SIG-M5 (cell line): ENCODE measurements around the gene RNASE13.
"Not testable (repeated sequence)": the region's sequence is repeated elsewhere in the genome, so short reads cannot be mapped to it uniquely, and the experiment has no call there.

Experiments used
- DNase-seq: peaks from one replicate; lab custom pipeline; 2025; lab: John Stamatoyannopoulos, UW

RNASE13 gene

DNA sequence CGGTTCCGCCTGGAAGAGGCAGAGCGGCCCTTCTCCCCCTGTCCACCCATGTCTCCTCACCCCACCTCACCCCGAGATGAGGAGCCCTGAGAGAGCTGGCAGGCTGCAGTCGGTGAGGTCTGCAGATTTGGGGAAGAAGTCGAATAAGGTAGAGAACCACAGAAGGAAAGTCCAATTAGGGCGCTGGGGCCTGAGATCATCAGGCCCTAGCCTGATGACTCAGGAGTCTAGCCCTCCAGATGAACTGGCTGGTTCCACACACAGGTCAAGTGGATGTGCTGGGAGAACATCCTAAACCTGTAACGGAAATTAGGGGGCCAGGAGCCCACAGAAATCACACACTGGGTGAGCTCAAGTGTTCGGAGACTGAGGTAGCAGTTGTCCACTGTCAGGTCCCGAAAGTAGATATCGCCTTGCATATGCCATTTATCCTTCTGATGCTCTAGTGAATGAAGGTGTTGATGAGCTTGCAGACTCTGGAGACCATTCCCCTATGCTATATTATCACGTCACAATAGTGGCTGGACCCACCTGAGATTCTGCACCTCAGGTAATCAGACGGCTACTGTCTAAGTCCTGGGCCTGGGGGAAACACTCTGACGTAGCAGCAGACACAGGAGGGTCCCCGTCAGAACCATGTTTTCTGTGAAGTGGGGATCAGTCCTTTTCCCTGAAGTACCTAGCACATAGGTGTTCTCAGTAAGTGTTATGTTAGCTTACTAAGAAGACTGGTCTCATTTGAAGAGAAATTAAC lies 45.7 kb downstream of the RNASE13 start:
- DNase-seq: no peak

DNA sequence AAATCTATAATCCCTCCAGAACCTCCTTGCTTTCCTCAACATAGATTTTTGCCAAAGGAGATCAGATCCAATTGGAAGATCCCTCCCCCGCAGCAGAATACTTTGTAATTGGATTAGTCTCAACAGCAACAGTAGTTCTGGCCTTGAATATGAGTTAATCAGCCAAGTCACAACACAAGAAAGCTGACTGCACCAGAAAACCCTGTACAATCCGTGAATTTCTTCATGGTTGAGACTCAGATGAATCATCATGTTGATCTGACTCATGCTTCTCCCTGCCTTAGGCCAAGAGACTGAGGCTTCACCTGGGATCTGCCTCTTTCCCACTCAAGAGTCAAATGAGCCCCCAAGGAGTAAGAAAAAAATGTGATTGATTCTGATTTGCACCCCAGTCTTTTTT lies 47.8 kb downstream of the RNASE13 start:
- no peak for DNase-seq

DNA sequence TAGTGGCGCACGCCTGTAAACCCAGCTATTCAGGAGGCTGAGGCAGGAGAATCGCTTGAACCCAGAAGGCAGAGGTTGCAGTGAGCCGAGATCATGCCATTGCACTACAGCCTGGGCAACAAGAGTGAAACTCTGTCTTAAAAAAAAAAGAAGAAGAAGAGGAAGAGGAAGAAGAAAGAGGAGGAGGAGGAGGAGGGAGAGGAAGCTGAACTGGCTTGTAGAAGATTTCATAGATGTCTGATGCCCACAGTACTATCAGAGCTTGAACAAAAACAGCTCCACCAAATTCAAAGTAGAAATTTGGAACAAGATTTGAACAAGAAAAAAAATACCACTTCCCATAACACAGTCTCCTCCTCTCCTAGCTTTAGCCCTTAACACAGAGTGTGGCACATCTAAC lies 49.0 kb downstream of the RNASE13 start:
- DNase-seq: not testable (repeated sequence)
